HAP-1 (cell line): Measurements from ENCODE around the gene PSORS1C2.

ENCODE experiments used
- DNase-seq, 2 experiments: peaks; one replicate each; pipeline ENCODE4 v3.0.0-alpha.2; 2016 to 2020; ENCODE audit warnings: low spot score in 2 of 2
- H3K27me3 ChIP-seq: fragments of 250-450 bp; sonication (Bioruptor Pico); 2 replicates; pipeline ENCODE4 v1.5.1; 2020; ENCODE audit warnings: low read depth, mild to moderate bottlenecking, moderate library complexity
- H3K36me3 ChIP-seq: fragments of 250-450 bp; sonication (Bioruptor Pico); replicated peaks from 2 replicates; pipeline ENCODE4 v1.5.1; 2020; ENCODE audit warnings: mild to moderate bottlenecking
- H3K4me1 ChIP-seq: fragments of 250-450 bp; sonication (Bioruptor Pico); 2 replicates; pipeline ENCODE4 v1.5.1; 2020; ENCODE audit warnings: mild to moderate bottlenecking
- H3K4me3 ChIP-seq: fragments of 250-450 bp; sonication (Bioruptor Pico); 2 replicates; pipeline ENCODE4 v1.5.1; 2020; ENCODE audit warnings: mild to moderate bottlenecking, moderate library complexity
- H3K9me3 ChIP-seq: fragments of 250-450 bp; sonication (Bioruptor Pico); 2 replicates; pipeline ENCODE4 v1.5.1; 2020; ENCODE audit warnings: mild to moderate bottlenecking, moderate library complexity
- in situ Hi-C: fragments of 300-500 bp; cut with MboI; formaldehyde crosslinking; loops from 3 replicates; pipeline ENCODE4 v1.14.3; 2020; ENCODE audit warnings: low sequenced_read_pairs, inconsistent platforms, mixed read lengths

PSORS1C2 gene

DNA sequence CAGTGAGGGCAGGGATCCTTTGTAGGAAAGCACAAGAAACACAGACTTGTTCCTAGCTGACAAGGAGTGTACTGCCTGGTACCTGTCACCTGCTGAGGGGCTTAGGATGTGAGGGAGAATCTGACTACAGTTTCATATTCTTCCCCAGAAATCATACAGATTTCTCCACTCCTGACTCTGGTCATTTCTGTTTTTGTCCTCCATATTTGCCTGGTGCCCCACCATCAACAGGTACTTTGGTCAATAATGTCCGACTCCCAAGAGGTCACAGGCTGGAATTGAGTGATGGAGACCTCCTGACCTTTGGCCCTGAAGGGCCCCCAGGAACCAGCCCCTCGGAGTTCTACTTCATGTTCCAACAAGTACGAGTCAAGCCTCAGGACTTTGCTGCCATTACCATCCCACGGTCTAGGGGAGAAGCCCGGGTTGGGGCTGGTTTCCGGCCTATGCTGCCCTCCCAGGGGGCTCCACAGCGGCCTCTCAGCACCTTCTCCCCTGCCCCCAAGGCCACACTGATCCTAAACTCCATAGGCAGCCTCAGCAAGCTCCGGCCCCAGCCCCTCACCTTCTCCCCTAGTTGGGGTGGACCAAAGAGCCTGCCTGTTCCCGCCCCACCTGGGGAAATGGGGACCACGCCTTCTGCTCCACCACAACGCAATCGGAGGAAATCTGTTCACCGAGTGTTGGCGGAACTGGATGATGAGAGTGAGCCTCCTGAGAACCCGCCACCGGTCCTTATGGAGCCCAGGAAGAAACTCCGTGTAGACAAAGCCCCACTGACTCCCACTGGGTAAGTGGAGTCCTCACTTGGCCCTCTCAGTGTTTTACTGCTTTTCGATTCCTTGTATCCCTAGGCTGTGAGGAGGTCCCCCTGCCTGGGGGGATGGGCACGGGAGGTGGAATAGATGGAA, 22.6 kb upstream of the PSORS1C2 start:
- no peak for DNase-seq
- H3K36me3 ChIP-seq: peaks cover 31% of the 10 kb centered on the region
- in situ Hi-C loops: no loop called here
- H3K4me3 ChIP-seq: no peak overlapping the region
- H3K27me3 ChIP-seq: no peaks in the 10 kb centered on the region
- H3K4me1 ChIP-seq: peaks cover 11% of the 10 kb centered on the region
- no peaks in the 10 kb centered on the region for H3K9me3 ChIP-seq

DNA sequence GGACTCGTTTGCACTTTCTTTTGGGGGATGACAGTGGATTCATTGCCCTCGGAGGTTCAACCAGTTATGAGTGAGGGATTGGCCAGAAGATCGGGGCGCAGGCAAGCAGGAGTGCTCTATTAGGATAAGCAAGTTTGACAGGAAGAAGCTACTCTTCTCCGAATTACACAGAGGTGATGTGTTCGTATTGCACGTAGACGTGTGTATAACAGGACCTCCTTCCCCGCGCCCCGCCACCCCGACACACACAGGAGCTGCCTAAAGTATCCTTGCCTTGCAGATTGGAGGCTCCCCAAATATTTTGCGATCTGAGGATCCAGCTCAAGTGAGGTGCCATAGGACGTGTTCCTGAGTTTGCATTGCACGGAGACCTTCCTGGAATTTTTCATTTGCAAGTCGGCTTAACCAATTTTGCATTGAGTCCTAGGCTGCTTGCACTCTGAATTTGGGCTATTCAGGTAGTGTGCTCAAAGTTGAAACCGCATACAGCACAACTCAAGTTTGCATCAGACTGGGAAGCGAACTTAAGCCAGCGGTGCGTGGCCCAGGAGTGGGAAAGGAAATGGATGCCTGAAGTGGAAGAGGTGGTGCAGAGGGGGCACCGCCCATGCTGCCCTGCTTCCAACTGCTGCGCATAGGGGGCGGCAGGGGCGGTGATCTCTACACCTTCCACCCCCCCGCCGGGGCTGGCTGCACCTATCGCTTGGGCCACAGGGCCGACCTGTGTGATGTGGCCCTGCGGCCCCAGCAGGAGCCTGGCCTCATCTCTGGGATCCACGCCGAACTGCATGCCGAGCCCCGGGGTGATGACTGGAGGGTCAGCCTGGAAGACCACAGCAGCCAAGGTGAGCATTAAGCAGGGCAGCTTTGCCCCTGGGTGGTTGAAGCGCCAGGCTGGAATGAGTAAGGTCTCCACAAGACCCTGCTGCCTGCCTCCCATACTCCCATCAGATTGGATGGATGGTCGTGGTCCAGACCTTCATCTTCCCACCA, 20.3 kb upstream of the PSORS1C2 start:
- Histone ChIP-seq H3K4me3 (peak overlapping the region; percentile 79), H3K4me1 (peaks cover 11% of the 10 kb centered on the region), H3K27me3 (no peaks in the 10 kb centered on the region), H3K9me3 (no peaks in the 10 kb centered on the region), H3K36me3 (peaks cover 51% of the 10 kb centered on the region)
- peak; percentile 33 to 69 for DNase-seq
- in situ Hi-C loops: no loop called here

DNA sequence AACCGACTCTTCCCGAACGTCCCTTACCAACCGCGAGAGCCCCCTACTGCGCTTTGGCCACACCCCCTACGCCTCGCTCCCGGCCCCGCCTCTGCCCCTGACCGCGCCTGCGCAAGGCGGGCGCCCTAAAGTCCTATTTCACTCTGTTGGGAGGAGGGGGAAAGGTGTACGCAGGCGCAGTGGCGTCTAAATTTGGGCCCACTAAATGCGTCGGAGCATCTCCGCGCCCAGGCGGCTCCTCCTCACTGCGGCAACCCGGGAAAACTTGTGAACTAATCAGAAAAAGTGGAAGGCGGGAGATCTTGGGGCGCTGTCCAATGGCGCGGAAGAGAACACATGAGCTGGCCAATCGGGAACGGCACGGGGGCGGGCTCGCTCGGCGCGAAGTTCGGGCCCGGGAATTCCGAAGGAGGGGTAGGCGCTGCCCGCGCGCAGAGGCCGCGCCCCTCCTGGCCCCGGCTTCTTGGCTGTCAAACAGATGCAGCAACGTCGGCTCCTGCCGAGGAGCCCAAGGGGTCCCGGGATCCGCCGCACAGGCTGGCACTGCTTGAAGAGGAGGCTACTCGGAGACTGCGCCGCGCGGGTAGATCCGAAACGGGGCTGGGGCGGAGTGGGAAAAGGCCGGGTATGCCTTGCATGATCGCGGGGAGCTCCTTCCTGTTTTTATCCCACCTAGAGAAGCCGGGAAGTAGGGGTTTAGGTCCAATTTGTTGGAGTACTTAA, 19.4 kb upstream of the PSORS1C2 start, which contains the start of gene TCF19:
TSS of gene TCF19 (plus strand) at position 450 of the 723 bp plus-strand sequence. CDS start 881 bp downstream, outside the sequence.
- Histone ChIP-seq H3K4me1 (peaks cover 11% of the 10 kb centered on the region), H3K27me3 (no peaks in the 10 kb centered on the region), H3K9me3 (no peaks in the 10 kb centered on the region), H3K4me3 (peak within 1 kb of the TSS; percentile 79), H3K36me3 (peaks cover 49% of the 10 kb centered on the region)
- DNase-seq: peak; percentile 96 to 98
- in situ Hi-C loops: no loop called here

DNA sequence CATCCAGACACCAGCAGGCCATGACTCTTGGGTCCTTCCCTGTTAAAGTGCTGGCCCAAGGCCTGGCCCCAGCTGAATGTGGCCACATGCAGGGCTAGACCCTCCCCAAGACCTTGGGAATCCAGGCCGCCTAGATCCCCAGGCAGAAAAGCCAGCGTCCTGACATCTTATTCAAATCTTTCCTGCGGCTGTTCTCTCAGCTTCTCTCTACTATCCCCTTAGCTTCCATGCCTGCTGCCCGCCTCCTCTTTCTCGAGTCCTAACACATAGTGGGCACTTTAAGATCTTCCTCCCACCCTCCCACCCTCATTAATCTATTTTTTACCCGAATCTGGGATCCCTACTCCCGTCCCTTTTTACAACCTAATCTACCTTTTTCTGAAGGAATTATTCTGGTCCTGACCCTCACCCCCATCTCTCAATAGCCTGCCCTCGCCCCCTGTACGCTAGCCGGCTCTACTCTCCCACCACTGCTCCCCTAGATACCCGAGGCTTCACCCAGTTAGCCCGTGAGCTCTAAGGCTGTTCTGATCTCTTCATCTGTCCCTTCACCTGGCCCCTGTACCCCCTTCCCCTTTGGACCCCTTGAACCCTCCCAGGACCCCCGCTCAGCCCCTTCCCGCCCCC, 18.8 kb upstream of the PSORS1C2 start, which contains the start of gene CCHCR1:
TSS of gene CCHCR1 (minus strand) at position 290 of the 627 bp plus-strand sequence. CDS start at position 88, 202 bp downstream.
- in situ Hi-C loops: no loop called here
- peaks cover 44% of the 10 kb centered on the region for H3K36me3 ChIP-seq

DNA sequence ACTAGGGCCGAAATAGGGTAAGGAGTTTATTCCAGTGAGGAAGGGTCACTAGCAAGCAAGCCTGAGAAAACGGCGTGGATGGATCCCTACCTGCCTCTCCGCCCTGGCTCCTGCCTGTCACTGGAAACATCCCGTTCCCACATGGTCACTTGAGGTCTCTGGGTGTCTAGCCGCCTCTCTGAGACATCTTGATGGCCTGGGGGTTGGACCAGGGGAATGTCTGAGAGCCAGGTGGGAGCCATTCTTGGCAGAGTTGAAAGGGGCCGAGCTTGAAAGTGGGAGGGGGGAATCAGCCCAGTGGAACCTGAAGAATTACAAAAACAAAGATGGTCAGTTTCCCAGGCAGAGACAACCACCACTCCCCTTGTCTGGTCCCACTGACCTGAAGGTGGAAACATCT, 17.8 kb upstream of the PSORS1C2 start:
- H3K36me3 ChIP-seq: peaks cover 37% of the 10 kb centered on the region
- H3K9me3 ChIP-seq: no peaks in the 10 kb centered on the region
- H3K4me3 ChIP-seq: no peak overlapping the region
- in situ Hi-C loops: no loop called here
- peaks cover 11% of the 10 kb centered on the region for H3K4me1 ChIP-seq
- no peaks in the 10 kb centered on the region for H3K27me3 ChIP-seq
- no peak for DNase-seq

More for the DNA sequence above, 18.8 kb upstream of the PSORS1C2 start, which contains the start of gene CCHCR1:
- H3K4me1 ChIP-seq: peaks cover 11% of the 10 kb centered on the region
- no peaks in the 10 kb centered on the region for H3K27me3 ChIP-seq
- H3K9me3 ChIP-seq: no peaks in the 10 kb centered on the region
- H3K4me3 ChIP-seq: peak within 1 kb of the TSS; percentile 79
- DNase-seq: no peak

DNA sequence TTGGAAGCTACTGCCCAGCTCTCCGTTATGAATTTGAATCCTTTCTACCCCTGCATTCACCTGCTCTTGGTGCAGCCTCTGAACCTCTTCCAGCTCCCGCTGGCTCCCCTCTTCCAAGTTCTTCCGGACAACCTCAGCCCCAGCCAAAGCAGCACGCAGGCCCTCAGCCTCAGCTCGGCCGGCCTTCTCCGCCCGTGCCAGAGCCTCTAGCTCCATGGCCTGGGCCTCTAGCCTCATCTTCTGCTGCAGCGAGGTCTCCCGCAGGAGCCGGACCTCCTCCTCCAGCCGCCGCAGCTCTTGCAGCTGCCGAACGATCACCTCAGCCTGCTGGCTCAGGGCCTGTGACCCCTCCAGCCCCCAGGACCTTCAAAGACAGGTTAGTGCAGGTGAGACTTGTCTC, 15.6 kb upstream of the PSORS1C2 start:
- Histone ChIP-seq H3K36me3 (peaks cover 35% of the 10 kb centered on the region), H3K27me3 (no peaks in the 10 kb centered on the region), H3K9me3 (no peaks in the 10 kb centered on the region), H3K4me1 (peaks cover 5% of the 10 kb centered on the region), H3K4me3 (no peak overlapping the region)
- in situ Hi-C loops: no loop called here
- no peak for DNase-seq

DNA sequence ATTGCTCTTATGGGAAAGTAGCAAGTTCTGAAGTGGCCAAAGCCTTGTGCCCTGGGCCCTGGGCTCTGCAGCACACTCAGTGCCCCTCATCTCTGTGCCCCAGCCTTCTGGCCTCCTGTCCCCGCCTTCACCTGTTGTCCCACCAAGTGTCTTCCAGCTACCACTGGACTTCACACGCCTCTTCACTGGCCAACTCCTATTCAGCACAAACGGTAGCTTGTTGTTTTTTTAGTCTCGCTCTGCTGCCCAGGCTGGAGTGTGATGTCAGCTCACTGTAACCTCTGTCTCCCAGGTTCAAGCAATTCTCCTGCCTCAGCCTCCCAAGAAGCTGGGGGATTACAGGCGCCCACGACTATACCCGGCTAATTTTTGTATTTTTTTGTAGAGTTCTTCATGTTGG, 13.9 kb upstream of the PSORS1C2 start:
- H3K27me3 ChIP-seq: no peaks in the 10 kb centered on the region
- peaks cover 35% of the 10 kb centered on the region for H3K36me3 ChIP-seq
- peaks cover 5% of the 10 kb centered on the region for H3K4me1 ChIP-seq
- no peak overlapping the region for H3K4me3 ChIP-seq
- in situ Hi-C loops: no loop called here
- no peak for DNase-seq
- H3K9me3 ChIP-seq: no peaks in the 10 kb centered on the region

DNA sequence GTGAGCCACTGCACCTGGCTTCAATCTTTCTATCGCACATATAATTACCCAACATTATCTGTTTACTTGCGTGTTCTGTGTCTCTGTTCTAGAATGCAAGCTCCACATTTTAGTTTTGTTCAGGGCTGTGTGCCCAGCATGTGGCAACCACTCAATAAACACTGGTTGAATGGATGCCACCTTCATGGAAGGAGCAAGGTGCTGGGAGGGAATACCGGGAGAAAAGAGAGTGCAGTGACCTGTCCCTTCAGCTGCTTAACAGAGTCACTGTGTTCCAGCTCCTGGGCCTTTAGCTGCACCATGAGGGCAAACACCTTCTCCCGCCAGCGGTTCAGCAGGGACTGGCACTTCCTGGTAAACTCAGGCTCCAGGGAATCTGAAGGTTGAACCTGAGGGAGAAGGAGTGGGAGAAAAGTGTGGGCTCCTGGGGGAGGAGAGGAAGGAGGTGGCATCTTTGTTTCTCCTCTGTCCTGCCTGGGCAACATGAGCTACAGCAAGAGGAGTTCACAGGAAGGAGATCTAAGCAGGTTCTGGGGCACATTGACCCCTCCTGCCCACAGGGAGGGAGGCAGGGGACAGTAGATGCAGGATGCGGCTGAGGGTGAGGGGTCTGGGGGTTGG, 11.1 kb upstream of the PSORS1C2 start:
- DNase-seq: no peak
- Histone ChIP-seq H3K9me3 (no peaks in the 10 kb centered on the region), H3K4me3 (no peak overlapping the region), H3K36me3 (peaks cover 19% of the 10 kb centered on the region), H3K4me1 (no peaks in the 10 kb centered on the region), H3K27me3 (no peaks in the 10 kb centered on the region)
- in situ Hi-C loops: no loop called here

DNA sequence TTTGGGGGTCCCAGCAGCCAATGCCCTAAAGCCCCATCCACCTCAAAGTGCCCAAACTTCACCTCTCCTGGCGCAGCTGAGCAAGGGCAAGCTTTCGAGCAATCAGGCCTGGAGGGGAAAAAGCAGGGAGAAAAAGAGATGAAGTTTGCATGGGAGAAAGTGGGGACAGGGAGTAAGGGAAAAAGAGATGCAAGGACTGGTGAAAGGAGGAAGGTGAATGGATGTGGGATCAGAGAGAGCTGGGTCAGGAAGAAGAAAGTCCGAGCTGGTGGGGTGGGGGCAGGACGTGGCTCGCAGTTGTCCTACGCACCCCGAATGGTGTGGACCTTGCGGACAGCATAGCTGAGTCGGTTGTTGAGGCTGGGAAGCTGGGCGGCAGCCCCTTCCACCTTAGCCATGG, 6.5 kb upstream of the PSORS1C2 start:
- H3K36me3 ChIP-seq: peaks cover 25% of the 10 kb centered on the region
- no peaks in the 10 kb centered on the region for H3K27me3 ChIP-seq
- H3K9me3 ChIP-seq: no peaks in the 10 kb centered on the region
- DNase-seq: no peak
- no peaks in the 10 kb centered on the region for H3K4me1 ChIP-seq
- no peak overlapping the region for H3K4me3 ChIP-seq
- in situ Hi-C loops: no loop called here

DNA sequence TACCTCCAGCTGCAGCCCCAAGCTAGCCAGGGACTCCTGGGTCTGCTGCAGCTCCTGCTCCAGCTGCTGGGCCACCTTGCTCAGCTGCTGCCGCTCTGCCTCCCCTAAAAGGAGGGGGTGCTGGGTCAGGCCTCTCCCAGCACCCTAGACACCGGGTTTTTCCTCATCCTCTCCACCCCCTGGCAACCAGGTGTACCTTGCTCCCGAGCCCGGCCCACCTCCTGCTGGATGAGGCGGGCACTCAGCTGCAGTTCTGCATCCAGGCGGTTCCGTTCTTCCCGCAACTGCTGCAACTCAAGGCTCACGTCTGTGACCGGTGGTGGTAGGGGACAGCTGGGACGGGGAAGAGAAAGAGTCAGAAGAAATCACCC, 6.1 kb upstream of the PSORS1C2 start:
- Histone ChIP-seq H3K27me3 (no peaks in the 10 kb centered on the region), H3K36me3 (peaks cover 21% of the 10 kb centered on the region), H3K4me3 (no peak overlapping the region), H3K9me3 (no peaks in the 10 kb centered on the region), H3K4me1 (no peaks in the 10 kb centered on the region)
- DNase-seq: no peak
- in situ Hi-C loops: no loop called here

DNA sequence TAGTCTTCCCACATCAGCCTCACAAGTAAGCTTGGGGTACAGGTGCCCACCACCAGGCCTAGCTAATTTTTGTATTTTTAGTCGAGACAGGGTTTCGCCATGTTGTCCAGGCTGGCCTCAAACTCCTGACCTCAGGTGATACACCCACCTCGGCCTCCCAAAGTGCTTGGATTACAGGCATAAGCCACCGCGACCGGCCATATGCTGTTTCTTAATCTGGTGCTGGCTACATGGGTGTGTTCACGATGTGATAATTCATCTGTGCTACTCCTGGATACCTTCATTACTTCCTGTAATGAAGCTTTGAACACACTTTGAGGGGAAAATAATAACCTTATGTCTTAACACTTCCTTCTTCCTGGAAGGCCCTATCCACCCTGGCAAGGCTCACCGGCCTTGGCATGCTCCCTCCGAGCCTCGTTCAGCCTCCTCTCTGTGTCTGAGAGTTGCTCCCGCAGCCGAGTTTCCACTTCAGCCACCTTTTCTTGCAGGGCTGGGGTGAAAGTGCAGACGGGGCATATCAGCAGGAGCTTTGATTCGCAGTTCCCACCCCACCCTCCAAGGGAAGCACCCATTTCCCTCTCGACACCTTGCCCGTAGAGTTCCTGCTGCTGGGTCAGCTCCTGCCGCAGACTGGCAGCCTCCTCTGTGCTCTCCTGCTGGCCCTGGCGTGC, 5.6 kb upstream of the PSORS1C2 start:
- no peaks in the 10 kb centered on the region for H3K9me3 ChIP-seq
- in situ Hi-C loops: no loop called here
- DNase-seq: no peak
- no peak overlapping the region for H3K4me3 ChIP-seq
- H3K36me3 ChIP-seq: peaks cover 16% of the 10 kb centered on the region
- H3K27me3 ChIP-seq: no peaks in the 10 kb centered on the region
- H3K4me1 ChIP-seq: no peaks in the 10 kb centered on the region

DNA sequence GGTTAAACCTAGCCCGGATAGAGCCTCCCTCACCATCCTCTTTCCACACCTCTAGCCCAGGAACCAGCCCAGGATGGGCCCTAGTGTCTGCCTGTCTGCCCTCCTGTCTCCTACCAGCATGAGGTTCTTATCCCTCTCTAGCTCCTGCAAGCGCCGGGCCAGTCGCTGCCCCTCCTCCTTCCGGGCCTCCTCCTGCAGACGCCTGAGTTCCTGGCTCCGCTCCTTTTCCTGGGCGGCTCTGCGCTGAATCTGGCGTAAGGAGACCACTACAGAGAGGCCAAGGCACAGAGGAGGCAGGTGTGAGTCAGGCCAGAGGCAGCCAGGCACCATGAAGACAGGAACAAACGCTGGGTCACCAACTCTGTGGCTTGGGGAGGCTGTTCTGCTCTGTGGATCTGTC, 4.3 kb upstream of the PSORS1C2 start:
- no peak for DNase-seq
- Histone ChIP-seq H3K9me3 (no peaks in the 10 kb centered on the region), H3K36me3 (peaks cover 16% of the 10 kb centered on the region), H3K4me3 (no peak overlapping the region), H3K27me3 (no peaks in the 10 kb centered on the region), H3K4me1 (no peaks in the 10 kb centered on the region)
- in situ Hi-C loops: no loop called here
